Upper lobe of right lung (tissue), 1 donor: ENCODE measurements around the gene DYNLT2. TPM values are rescaled to one million over a fixed set of nuclear protein-coding genes. Genes with fewer than 3 reads are reported as not detected.
"Not testable (repeated sequence)": the region's sequence is repeated elsewhere in the genome, so short reads cannot be mapped to it uniquely, and the experiment has no call there.

Experiments used
- ATAC-seq: fragments of 200-7000 bp; cut with Tn5 transposase; one replicate; pipeline ENCODE4 v1.9.1; 2020; ENCODE audit warnings: mild to moderate bottlenecking, moderate library complexity
- DNase-seq: peaks from one replicate; pipeline ENCODE4 v3.0.0-alpha.2; 2020
- H3K27ac ChIP-seq: fragments of 200-600 bp; one replicate; pipeline ENCODE4 v1.8.0; 2022
- H3K27me3 ChIP-seq: fragments of 200-600 bp; one replicate; pipeline ENCODE4 v1.8.0; 2022; ENCODE audit warnings: mild to moderate bottlenecking
- H3K36me3 ChIP-seq: fragments of 200-600 bp; one replicate; pipeline ENCODE4 v1.8.0; 2022
- H3K4me1 ChIP-seq: fragments of 200-600 bp; one replicate; pipeline ENCODE4 v1.8.0; 2022
- H3K4me3 ChIP-seq: fragments of 200-600 bp; one replicate; pipeline ENCODE4 v1.8.0; 2022; ENCODE audit warnings: mild to moderate bottlenecking
- H3K9me3 ChIP-seq: fragments of 200-600 bp; one replicate; pipeline ENCODE4 v1.8.0; 2022
- CTCF ChIP-seq: fragments of 200-600 bp; IDR thresholded peaks from one replicate; pipeline ENCODE4 v1.8.0; 2022; ENCODE audit warnings: antibody characterized with exemption
- intact Hi-C: fragments of 100-400 bp; cut with DNase I; formaldehyde crosslinking; loops from one replicate; pipeline ENCODE4 v1.11.0; 2022
- total RNA-seq: library from RNA; stranded (reverse); fragmentation: NEBNext Ultra II Directional; extraction: Animal tissue kit (Norgen Biotek cat#: 25700); gene quantifications from one replicate; pipeline ENCODE4 v1.2.1, GENCODE V29; 2021
- donor health status: DM: no; HTN: yes; CAD: no; lungs with severe emphysema.

DYNLT2 gene
- total RNA-seq, 1 donor from 2014 or later, result 1.2 TPM

- intact Hi-C loops, result no loop called here
- Histone ChIP-seq H3K9me3 (no peaks in the 10 kb centered on the region), H3K36me3 (peaks cover 15% of the 10 kb centered on the region), H3K4me1 (peaks cover 35% of the 10 kb centered on the region), H3K27ac (peak overlapping the region; percentile 93), H3K27me3 (no peaks in the 10 kb centered on the region), H3K4me3 (peak overlapping the region; percentile 76)
- DNase-seq (no peak), ATAC-seq (no peak)
- no peak for TF ChIP-seq CTCF
These were observed 49.9 kb downstream of the DYNLT2 start for GRCh38 chr6:169701311-169701953.

- Histone ChIP-seq H3K4me3 (no peak overlapping the region), H3K27ac (no peak overlapping the region), H3K36me3 (peaks cover 15% of the 10 kb centered on the region), H3K4me1 (peaks cover 35% of the 10 kb centered on the region), H3K9me3 (no peaks in the 10 kb centered on the region), H3K27me3 (no peaks in the 10 kb centered on the region)
- no peak for TF ChIP-seq CTCF
- DNase-seq (no peak), ATAC-seq (no peak)
- intact Hi-C loops, result no loop called here
These were observed 51.1 kb downstream of the DYNLT2 start for GRCh38 chr6:169700296-169700695.

GRCh38 chr6:169697115-169697514 lies 54.3 kb downstream of the DYNLT2 start:
- intact Hi-C loops, H3K27ac ChIP-seq, H3K4me3 ChIP-seq, H3K36me3 ChIP-seq, ATAC-seq, H3K27me3 ChIP-seq, H3K9me3 ChIP-seq, DNase-seq: not testable (repeated sequence)
- peak; percentile 47 for TF ChIP-seq CTCF
- peaks cover 11% of the 10 kb centered on the region for H3K4me1 ChIP-seq

- ATAC-seq (peak; percentile 33), DNase-seq (no peak)
- no peak for TF ChIP-seq CTCF
- Histone ChIP-seq H3K36me3 (no peaks in the 10 kb centered on the region), H3K9me3 (no peaks in the 10 kb centered on the region), H3K27me3 (no peaks in the 10 kb centered on the region), H3K4me1 (peaks cover 2% of the 10 kb centered on the region), H3K4me3 (no peak overlapping the region), H3K27ac (no peak overlapping the region)
- intact Hi-C loops, result no loop called here
These were observed 56.2 kb downstream of the DYNLT2 start for GRCh38 chr6:169695131-169695530.

- Histone ChIP-seq H3K4me1 (no peaks in the 10 kb centered on the region), H3K27ac (no peak overlapping the region), H3K36me3 (peaks cover 12% of the 10 kb centered on the region), H3K27me3 (no peaks in the 10 kb centered on the region), H3K4me3 (no peak overlapping the region), H3K9me3 (no peaks in the 10 kb centered on the region)
- ATAC-seq (no peak), DNase-seq (no peak)
- intact Hi-C loops, result no loop called here
- no peak for TF ChIP-seq CTCF
These were observed 58.9 kb downstream of the DYNLT2 start for GRCh38 chr6:169692516-169692915.

GRCh38 chr6:169691260-169691659 lies 60.1 kb downstream of the DYNLT2 start:
- Histone ChIP-seq H3K4me1 (no peaks in the 10 kb centered on the region), H3K9me3 (no peaks in the 10 kb centered on the region), H3K4me3 (no peak overlapping the region), H3K27ac (no peak overlapping the region), H3K36me3 (peaks cover 14% of the 10 kb centered on the region), H3K27me3 (no peaks in the 10 kb centered on the region)
- ATAC-seq (no peak), DNase-seq (no peak)
- no peak for TF ChIP-seq CTCF
- intact Hi-C loops, result no loop called here
